Stimulated activated CD4-positive, alpha-beta T cell treated with anti-CD3 and anti-CD28 coated beads, TNF-alpha, amount 100 ng/mL, for 48 hours (primary cell): Measurements from ENCODE around the gene GRIN2D.
A peak's percentile ranks its signal among the peaks of the same experiment; 100 is the strongest.

Experiments
- DNase-seq, 3 donors: peaks; one replicate each; pipeline ENCODE4 v3.0.0-alpha.2; 2020; ENCODE audit warnings: low read depth in 3 of 3

Gene GRIN2D

DNA sequence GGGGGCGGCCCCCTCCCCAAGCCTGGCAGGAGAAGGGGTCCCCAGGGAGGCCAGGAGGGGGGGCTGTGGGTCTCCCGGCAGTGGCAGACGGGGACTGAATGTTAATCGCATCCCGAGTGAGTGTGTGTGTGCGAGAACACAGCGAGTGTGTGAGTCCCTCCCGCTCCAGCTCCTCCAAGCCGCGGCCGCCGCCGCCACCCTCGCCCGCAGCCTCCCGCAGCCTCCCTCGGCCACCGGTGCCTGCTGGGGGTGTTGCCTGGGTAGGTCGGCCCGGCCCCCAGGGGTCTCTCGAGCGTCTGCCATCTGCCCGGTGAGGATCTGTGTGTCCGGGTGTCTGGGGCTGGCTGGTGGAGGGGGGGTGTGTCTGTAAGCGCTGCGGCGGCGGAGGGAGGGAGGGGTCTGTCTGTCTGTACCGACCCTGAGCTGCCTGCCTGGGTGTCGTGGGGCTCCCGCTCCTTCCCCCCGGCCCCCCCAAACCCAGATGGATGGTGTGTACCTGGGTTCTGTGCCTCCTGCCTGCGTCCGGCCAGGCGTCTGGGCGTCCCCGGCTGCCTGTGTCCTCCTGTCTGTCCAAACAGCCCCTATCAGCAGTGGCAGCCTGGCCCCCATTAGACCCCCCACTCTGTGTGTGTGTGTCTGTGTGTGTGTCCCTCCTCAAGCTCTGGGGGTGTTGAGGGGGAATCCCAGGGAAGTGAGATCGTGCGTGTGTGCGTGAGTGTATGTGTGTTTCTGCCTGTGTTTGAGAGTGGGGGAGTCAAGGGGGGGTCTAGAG, at the start of gene GRIN2D:
GRIN2D (plus strand) TSS at position 110 of the 772 bp plus-strand sequence. CDS start 4,725 bp downstream, outside the sequence.
- no peak for DNase-seq

DNA sequence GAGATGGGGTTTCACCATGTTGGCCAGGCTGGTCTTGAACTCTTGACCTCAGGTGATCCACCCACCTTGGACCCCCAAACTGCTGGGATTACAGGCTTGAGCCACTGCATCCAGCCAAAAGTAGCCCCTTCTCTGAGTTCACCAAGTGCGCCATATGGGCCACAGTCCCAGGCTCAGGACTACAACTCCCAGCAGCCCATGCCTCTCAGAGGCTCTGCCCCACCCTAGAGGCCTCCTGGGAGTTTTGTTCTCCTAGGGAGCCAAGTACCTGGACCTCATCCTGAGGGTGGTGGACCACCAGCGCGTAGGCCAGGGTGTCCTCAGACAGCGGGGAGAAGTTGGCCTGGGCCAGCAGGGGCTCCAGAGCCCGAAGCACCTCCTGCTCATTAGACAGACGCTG, 48.6 kb upstream of the GRIN2D start:
- no peak for DNase-seq

DNA sequence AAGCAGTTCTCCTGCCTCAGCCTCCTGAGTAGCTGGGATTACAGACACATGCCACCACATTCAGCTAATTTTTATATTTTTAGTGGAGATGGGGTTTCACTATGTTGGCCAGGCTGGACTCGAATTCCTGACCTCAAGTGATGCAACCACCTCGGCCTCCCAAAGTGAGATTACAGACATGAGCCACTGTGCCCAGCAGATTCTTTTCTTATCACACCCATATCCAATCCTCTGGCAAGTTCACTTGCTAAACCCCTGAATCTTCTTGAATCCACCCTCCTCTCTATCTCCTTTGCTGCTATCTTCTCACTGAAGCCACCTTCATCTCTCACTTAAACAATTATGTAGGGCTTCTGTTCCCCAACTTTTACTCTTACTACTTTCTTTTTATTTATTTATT, 47.3 kb upstream of the GRIN2D start:
- DNase-seq, result no peak

GRCh38 chr19:48348045-48348444, 45.4 kb upstream of the GRIN2D start:
- no peak for DNase-seq

DNA sequence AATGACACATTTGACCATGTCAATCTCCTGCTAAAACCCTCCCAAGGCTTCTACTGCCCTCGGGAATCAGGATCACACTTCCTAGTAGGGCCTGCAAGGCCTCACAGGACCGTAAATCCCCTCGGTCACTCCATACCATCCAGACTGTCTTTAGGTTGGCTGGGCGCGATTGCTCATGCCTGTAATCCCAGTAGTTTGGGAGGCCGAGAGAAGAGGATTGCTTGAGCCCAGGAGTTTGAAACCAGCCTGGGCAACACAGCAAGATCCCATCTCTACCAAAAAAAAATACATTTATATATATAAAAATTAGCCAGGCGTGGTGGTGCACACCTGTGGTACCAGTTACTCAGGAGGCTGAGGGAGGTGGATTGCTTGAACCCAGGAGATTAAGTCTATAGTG, 44.7 kb upstream of the GRIN2D start:
- no peak for DNase-seq

DNA sequence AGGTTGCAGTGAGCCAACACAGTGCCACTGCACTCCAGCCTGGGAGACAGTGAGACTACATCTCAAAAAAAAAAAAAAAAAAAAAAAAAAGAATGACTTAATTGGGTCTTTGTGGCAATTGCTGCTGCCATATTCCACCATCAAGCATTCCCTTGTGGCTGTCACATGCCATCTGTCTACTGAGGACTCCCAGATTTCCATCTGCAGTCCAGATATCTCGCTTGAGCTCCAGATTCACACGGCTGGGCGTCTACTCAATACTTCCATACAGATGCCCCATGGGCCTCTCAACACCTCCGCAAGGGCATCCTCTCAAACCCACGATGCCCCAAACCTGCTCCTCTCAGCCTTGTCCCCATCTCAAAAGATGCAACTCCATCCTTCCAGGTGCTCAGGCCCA, 42.6 kb upstream of the GRIN2D start:
- DNase-seq, result no peak

- DNase-seq, result peak; percentile 70 to 80 (median 78)
Observed at GRCh38 chr19:48351341-48351752, 42.1 kb upstream of the GRIN2D start.

DNA sequence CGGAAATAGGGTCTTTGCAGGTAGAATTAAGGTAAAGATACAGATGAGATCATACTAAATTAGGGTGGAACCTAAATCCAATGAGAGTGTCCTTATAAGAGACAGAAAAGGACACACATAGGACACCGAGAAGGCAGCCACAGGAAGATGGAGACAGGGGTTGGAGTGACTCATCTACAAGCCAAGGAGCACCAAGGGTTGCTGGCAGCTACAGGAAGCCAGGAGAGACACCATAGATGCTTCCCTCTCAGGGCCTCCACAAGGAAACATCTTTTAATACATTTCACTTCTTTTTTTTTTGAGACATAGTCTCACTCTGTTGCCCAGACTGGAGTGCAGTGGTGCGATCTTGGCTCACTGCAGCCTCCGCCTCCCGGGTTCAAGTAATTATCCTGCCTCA, 39.8 kb upstream of the GRIN2D start:
- DNase-seq, result no peak

DNA sequence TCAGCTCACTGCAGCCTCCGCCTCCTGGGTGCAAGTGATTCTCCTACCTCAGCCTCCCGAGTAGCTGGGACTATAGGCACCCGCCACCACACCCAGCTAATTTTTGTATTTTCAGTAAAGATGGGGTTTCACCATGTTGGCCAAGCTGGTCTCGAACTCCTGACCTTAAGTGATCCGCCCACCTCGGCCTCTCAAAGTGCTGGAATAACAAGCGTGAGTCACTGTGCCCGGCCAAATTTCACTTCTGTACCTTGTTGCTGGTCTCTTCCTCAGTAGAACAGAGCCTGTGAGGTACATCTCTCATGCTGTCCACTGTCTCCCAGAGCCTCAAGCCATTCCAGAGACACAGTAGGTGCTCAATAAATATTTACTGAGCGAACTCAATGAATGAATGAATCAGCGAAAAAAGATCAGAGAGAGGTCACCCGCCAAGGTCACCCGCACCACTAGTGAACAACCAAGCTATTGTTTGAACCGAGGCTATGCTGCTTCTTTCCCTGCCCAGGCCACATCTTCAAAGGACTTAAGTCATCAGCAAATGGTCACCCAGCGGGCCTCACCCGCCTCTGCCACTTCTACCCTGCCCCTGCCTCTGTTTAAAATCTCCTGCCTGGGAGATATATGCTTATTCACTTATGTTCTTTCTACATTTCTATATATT, 39.0 kb upstream of the GRIN2D start:
- DNase-seq, result no peak

DNA sequence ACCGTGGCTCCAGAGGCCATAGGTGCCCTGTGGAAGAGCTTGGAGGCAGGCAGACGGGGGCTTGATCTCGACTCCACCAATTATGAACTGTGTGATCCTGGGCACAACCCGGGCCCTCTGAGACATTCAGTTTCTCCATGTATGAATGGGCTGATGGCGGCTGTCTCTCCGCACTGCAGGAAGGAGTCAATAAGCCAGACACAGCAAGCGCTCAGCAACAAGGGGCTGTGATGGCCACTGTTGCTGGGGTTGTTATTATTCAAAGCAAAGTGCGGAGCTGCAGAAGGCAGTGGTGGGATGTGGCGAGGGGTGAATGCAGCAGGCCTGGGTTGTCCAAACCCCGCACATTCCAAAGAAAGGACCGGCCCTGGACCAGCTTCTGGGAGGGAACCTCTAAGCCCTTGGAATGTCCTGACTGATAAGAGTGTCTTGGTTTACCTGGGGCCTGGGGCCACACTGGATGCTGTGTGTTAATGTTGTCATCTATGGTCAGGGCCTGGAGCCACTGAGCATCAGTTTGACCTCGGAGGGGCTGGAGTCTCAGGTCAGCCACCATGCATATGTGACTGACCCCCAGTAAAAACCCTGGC, 38.0 kb upstream of the GRIN2D start:
- no peak for DNase-seq

- DNase-seq, result no peak
Observed at GRCh38 chr19:48359123-48359522, 34.3 kb upstream of the GRIN2D start.

GRCh38 chr19:48361912-48362311, 31.6 kb upstream of the GRIN2D start:
- DNase-seq, result no peak

DNA sequence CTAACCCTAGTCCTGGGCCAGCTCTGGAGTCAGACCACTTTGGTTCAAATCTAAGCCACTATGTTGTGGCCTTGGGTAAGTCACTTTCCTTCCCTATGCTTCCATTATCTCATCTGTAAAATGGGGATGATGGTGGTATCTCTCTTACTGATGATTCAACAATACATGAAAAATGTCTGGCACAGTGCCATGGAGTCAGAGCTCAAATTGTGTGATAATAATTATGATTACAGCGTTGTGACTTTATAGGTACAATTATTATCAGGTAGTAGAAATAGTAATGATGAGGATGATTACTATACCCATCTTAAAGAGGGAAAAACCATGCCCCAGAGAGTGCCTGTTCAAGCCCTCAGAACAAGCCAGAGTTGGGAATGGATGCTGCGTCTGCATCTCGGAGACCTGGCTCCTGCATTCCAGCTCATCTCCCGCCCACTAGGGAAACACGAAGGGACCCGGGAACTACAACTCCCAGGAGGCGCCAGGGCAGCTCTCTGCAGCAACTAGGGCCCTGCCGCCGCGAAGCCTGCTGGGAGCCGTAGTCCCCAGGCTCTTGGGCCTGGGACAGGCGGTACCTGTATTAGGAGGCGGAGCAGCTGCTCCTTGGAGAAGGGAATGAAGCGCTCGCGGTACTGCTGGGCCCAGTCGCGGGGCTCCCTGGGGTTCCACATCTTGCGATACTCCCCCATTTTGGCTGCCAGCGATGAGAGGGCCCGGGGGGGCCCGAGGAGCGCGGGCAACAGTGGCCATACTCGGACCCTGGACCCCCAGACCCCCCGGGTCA, 30.6 kb upstream of the GRIN2D start:
- DNase-seq, result peak; percentile 79 to 86 (median 85)

- no peak for DNase-seq
Observed at GRCh38 chr19:48363500-48363809, 30.0 kb upstream of the GRIN2D start.

- DNase-seq, result peak; percentile 91 to 98 (median 95)
Observed at GRCh38 chr19:48363810-48364597, 29.5 kb upstream of the GRIN2D start, which contains the start of the genes SYNGR4 and TMEM143. TSS of gene SYNGR4 (plus strand) at chr19:48364367. CDS start at chr19:48365843, 1,476 bp downstream. TSS of gene TMEM143 (minus strand) at chr19:48363940. CDS start at chr19:48363920, 20 bp downstream.

DNA sequence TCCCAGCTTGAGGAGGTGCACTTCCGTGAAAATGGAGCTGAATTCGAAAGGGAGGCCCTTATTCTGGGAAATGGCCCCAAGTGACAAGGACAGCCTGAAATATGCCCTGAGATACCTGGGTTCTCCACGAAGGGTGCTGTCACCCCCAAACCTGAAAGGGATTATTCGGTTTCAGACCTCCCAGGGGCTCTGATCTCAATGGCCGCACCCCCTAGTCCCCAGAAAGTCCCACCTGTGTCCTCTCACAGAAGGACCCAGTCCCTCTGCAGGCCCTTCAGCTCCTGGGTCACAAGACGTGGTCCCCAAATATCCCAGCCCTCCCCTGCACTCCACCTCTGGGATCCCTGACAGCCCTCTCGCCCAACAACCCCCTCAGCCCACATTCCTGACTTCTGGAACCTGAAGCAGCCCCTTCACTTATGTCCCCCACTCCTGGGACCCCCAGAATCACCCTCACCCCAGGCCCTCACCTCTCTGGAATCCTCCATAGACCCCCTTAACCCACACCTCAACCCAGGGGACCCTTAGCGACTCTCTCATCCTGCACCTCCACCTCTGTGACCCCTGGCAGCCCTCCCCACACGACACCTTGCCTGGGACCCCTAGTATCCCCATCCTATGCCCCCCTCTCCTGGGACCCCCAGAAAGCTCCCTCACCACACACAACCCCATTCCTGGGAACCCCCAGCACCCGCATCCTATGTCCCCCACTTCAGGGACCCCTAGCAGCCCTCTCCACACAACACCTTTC, 28.7 kb upstream of the GRIN2D start:
- DNase-seq, result no peak

DNA sequence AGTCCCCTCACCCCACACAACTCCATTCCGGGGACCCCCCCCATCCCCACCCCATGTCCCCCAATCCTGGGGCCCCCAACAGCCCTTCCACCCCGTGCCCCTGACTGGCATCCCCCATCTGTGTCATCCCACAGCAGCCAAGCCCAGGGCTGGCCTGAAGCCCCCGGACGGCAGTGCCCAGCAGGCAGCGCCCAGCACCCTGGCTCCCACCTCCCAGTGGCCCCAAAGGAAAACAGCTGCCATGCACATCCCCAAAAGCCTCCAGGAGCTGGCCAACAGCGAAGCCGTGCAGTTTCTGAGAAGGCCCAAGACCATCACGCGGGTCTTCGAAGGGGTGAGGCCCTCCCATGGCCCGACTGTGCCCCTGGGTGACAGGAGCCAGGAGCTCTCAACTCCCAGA, 27.9 kb upstream of the GRIN2D start:
- no peak for DNase-seq

- DNase-seq, result no peak
Observed at GRCh38 chr19:48367855-48368254, 25.6 kb upstream of the GRIN2D start.

DNA sequence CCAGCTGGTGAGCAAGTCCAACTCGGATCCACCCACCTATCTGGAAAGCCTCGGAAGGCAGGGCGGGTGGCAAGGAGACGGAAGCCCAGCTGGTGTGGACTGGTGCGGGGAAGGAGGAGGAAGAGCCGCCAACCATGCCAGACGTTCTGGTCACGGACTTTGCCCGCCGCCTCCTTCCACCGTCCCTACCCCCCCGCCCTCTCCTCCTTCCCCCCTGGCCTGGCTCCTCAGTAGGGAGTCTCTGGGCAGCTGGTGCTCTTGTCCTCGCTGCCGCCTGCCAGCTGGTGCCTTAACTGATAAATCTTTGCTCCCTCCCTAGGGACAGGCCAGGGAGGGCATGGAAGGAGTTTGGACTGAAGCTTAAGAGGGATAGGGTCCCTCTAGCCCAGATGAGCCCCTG, 24.5 kb upstream of the GRIN2D start:
- no peak for DNase-seq

DNA sequence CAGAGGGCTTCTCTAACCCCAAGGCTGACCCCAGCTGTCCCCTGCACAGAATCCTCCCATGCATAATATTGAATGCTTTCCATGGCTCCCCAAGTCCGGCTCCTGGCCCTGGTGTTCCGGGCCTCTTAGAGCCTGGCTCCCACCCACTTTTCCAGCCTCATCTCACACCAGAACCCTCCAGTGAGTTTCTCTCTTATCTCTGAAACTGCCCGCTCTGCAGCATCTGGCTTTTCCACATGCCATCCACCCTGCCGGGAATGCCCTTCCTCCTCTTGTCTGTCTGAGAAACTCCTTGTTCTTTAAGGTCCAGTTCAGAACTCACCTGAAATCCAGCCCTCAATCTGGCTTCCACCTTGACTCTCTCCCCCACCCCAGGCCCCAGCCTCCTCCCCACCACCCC, 22.5 kb upstream of the GRIN2D start:
- DNase-seq, result no peak

GRCh38 chr19:48371367-48371766, 22.1 kb upstream of the GRIN2D start:
- no peak for DNase-seq
